HepG2 (cell line): ENCODE measurements around the gene ACSL4. TPM values are rescaled to one million over a fixed set of nuclear protein-coding genes. Genes with fewer than 3 reads are reported as not detected.

Source experiments
- ATAC-seq: fragments of 200-7000 bp; cut with Tn5 transposase; 3 replicates; pipeline ENCODE4 v1.9.1; 2020; ENCODE audit warnings: mild to moderate bottlenecking, moderate library complexity
- BruUV-seq: library from RNA; stranded (reverse); fragments of 400-500 nt; replicated peaks from 2 replicates; lab custom pipeline; 2021; lab: Mats Ljungman, UMichigan
- CTCF ChIA-PET: fragments of 300-600 bp; formaldehyde crosslinking; extraction: SDS; loops from one replicate; lab custom pipeline; 2021; ENCODE audit warnings: low total read pairs, inconsistent platforms, low intra/inter-chr PET ratio; lab: Yijun Ruan, JAX
- POLR2A ChIA-PET: fragments of 350-600 bp; sonication (Branson Sonifier 250); formaldehyde crosslinking; loops from one replicate; lab custom pipeline; 2020; ENCODE audit warnings: antibody characterized with exemption, inconsistent platforms; lab: Yijun Ruan, JAX
- DNase-seq: peaks from one replicate; pipeline ENCODE4 v3.0.0-alpha.2; 2015; ENCODE audit warnings: low spot score
- FAIRE-seq: peaks from 3 replicates; lab custom pipeline; 2011; peaks lifted over from hg19 to GRCh38; lab: Jason Lieb, UNC
- H2AFZ ChIP-seq: one replicate; pipeline ENCODE4 v1.6.1; 2011; ENCODE audit warnings: low read length, inconsistent platforms
- H3K27ac ChIP-seq: fragments of 300-600 bp; 3 replicates; pipeline ENCODE4 v1.8.0; 2011; ENCODE audit warnings: mixed run types, mild to moderate bottlenecking, mixed read lengths, low read length, inconsistent platforms; ENCODE audit not compliant: insufficient read depth; ENCODE audit errors: extremely low read length
- H3K27me3 ChIP-seq, 2 experiments: fragments of 200-600 bp in 1 of 2; 2 replicates in 1 of 2; 3 replicates in 1 of 2; pipeline versions ENCODE4 v1.6.0 to v1.8.0; 2011; ENCODE audit warnings: low read length in 2 of 2, mild to moderate bottlenecking in 2 of 2, moderate library complexity in 2 of 2, inconsistent platforms in 1 of 2; ENCODE audit not compliant: insufficient read depth in 2 of 2, control insufficient read depth in 1 of 2
- H3K36me3 ChIP-seq, 2 experiments: fragments of 200-600 bp in 1 of 2; replicated peaks in 1 of 2; 2 replicates in 1 of 2; 3 replicates in 1 of 2; pipeline versions ENCODE4 v1.5.1 to v1.8.0; 2011; ENCODE audit warnings: low read length in 2 of 2, inconsistent platforms in 1 of 2; ENCODE audit not compliant: insufficient read depth in 2 of 2, control insufficient read depth in 1 of 2
- H3K4me1 ChIP-seq: 2 replicates; pipeline ENCODE4 v1.5.1; 2012; ENCODE audit warnings: low read length, inconsistent platforms; ENCODE audit not compliant: insufficient read depth
- H3K4me2 ChIP-seq: 2 replicates; pipeline ENCODE4 v1.6.0; 2011; ENCODE audit warnings: low read depth, low read length, inconsistent platforms
- H3K4me3 ChIP-seq, 3 experiments: fragments of 200-600 bp in 1 of 3; sonication (generic), shearing (Covaris generic) in 1 of 3; replicated peaks in 1 of 3; 2 replicates each; pipeline ENCODE4 v1.5.1; 2011 to 2016; ENCODE audit warnings: low read length in 3 of 3, inconsistent platforms in 2 of 3, low read depth in 2 of 3, mild to moderate bottlenecking in 2 of 3, control low read depth in 1 of 3, mixed read lengths in 1 of 3; ENCODE audit not compliant: insufficient read depth in 1 of 3
- H3K79me2 ChIP-seq: one replicate; pipeline ENCODE4 v1.6.1; 2011; ENCODE audit warnings: low read length, inconsistent platforms; ENCODE audit not compliant: insufficient read depth
- H3K9ac ChIP-seq: 2 replicates; pipeline ENCODE4 v1.6.0; 2011; ENCODE audit warnings: mild to moderate bottlenecking, low read depth, low read length, inconsistent platforms; ENCODE audit not compliant: insufficient read depth
- H3K9me3 ChIP-seq: 2 replicates; pipeline ENCODE4 v1.5.1; 2012; ENCODE audit warnings: mild to moderate bottlenecking, low read length
- H4K20me1 ChIP-seq: 2 replicates; pipeline ENCODE4 v1.6.0; 2011; ENCODE audit warnings: inconsistent platforms, mild to moderate bottlenecking, low read length, moderate library complexity; ENCODE audit not compliant: insufficient read depth
- FOXM1 ChIP-seq: sonication (generic); formaldehyde crosslinking; IDR thresholded peaks from 2 replicates; pipeline ENCODE4 v1.5.0; 2020; ENCODE audit warnings: missing genetic modification reagents
- KMT2B ChIP-seq: IDR thresholded peaks from 2 replicates; pipeline ENCODE4 v1.6.1; 2016; ENCODE audit warnings: missing genetic modification reagents, missing compliant biosample characterization
- POLR2AphosphoS5 ChIP-seq: IDR thresholded peaks from 2 replicates; pipeline ENCODE4 v1.6.1; 2012; ENCODE audit warnings: low read depth, low read length
- RBM22 ChIP-seq: fragments of 200-400 bp; formaldehyde crosslinking; optimal IDR thresholded peaks from 2 replicates; pipeline ENCODE3; 2017; ENCODE audit warnings: mild to moderate bottlenecking, low read length, moderate library complexity
- TBX2 ChIP-seq: sonication (generic); formaldehyde crosslinking; IDR thresholded peaks from 2 replicates; pipeline ENCODE4 v1.5.0; 2020; ENCODE audit warnings: missing genetic modification reagents, mild to moderate bottlenecking, borderline replicate concordance
- ZNF382 ChIP-seq: sonication (generic); formaldehyde crosslinking; IDR thresholded peaks from 2 replicates; pipeline ENCODE4 v1.5.0; 2020; ENCODE audit warnings: missing genetic modification reagents, mild to moderate bottlenecking, borderline replicate concordance
- ZNF629 ChIP-seq: sonication (generic); formaldehyde crosslinking; conservative IDR thresholded peaks from 2 replicates; pipeline ENCODE4 v1.5.0; 2020; ENCODE audit warnings: missing genetic modification reagents
- ZNF660 ChIP-seq: sonication (generic); formaldehyde crosslinking; IDR thresholded peaks from 2 replicates; pipeline ENCODE4 v1.5.1; 2020; ENCODE audit warnings: mild to moderate bottlenecking, low read depth, missing genetic modification reagents, borderline replicate concordance
- ZZZ3 ChIP-seq: sonication (generic); formaldehyde crosslinking; IDR thresholded peaks from 2 replicates; pipeline ENCODE4 v1.4.0; 2020; ENCODE audit warnings: missing genetic modification reagents, mild to moderate bottlenecking, borderline replicate concordance
- WGBS: methylation state at CpG from one replicate; pipeline ENCODE4 v1.1.6; 2017; ENCODE audit warnings: low lambda C conversion rate; 5-methylcytosine and 5-hydroxymethylcytosine counted together
- in situ Hi-C: cut with HindIII; loops from 2 replicates; pipeline ENCODE4 v1.10.0; 2017; ENCODE audit warnings: low pct_unique_long_range_greater_than_20kb; ENCODE audit not compliant: extremely low pct_ligation_motif_present
- intact Hi-C: fragments of 100-400 bp; cut with micrococcal nuclease; formaldehyde crosslinking; loops from one replicate; pipeline ENCODE4 v1.10.0; 2022; ENCODE audit not compliant: unreplicated experiment
- polyA plus RNA-seq, 8 experiments: library from polyadenylated mRNA; depleted of rRNA in 3 of 8; stranded (reverse) in 7 of 8; unstranded in 1 of 8; fragments of >200 nt; fragmentation: Illumina TruSeq in 4 of 8; extraction: Trizol in 4 of 8; gene quantifications; 2 replicates each; pipeline versions ENCODE4 v1.2.1 to v1.2.3, GENCODE V29; 2011 to 2016; ENCODE audit warnings: low read depth in 4 of 8, missing spikeins in 1 of 8, mixed read lengths in 1 of 8; ENCODE audit not compliant: insufficient read depth in 1 of 8
- total RNA-seq, 5 experiments: library from RNA; depleted of rRNA; stranded (reverse); fragments of >200 nt; fragmentation: Illumina TruSeq; extraction: Trizol; gene quantifications; 2 replicates each; pipeline ENCODE4 v1.2.3, GENCODE V29; 2016; ENCODE audit warnings: low read depth in 1 of 5
- TF ChIP-seq, protein P1 (sequence below): sonication (generic); formaldehyde crosslinking; IDR thresholded peaks from 2 replicates; pipeline ENCODE4 v1.8.0; 2022; ENCODE audit warnings: mild to moderate bottlenecking, missing genetic modification reagents, moderate library complexity

Gene ACSL4
- total and polyA plus RNA-seq, 2 of the 13 experiments (the other 11 are each of a cell fraction or from before 2014, with no cell fraction given) = 207 to 316 TPM

GRCh38 chrX:109691752-109692151 is 41.3 kb downstream of the ACSL4 start:
- CTCF ChIA-PET = no interaction called here
- intact Hi-C loops = no loop called here
- H3K4me3 ChIP-seq = no peak overlapping the region
- H3K9me3 ChIP-seq = no peaks in the 10 kb centered on the region
- WGBS = 68% methylated on average over 2 of the region's 2 CpGs
- no peak overlapping the region for H3K9ac ChIP-seq
- H3K4me2 ChIP-seq = 0 out of 2 replicates have a peak overlapping the region, but pooled peaks have one; percentile 12
- DNase-seq (no peak), ATAC-seq (no peak)
- peaks cover 94% of the 10 kb centered on the region for H4K20me1 ChIP-seq
- no peaks in the 10 kb centered on the region for H3K27me3 ChIP-seq
- peaks cover 97% of the 10 kb centered on the region for H3K79me2 ChIP-seq
- H2AFZ ChIP-seq = no peak overlapping the region
- BruUV-seq = no TSS peak
- TF ChIP-seq POLR2AphosphoS5 (0 out of 2 replicates have a peak, but pooled peaks have one; percentile 8), ZNF382 (no peak), ZNF660 (CRISPR knock-in tag) (no peak), RBM22 (peak; percentile 83)
- TF ChIP-seq, all 625 proteins: peak for 2
- Histone ChIP-seq H3K27ac (no peak overlapping the region), H3K4me1 (peaks cover 94% of the 10 kb centered on the region), H3K36me3 (peaks cover 4 to 49% of the 10 kb centered on the region in 2 experiments)
- FAIRE-seq = no peak
- in situ Hi-C loops = no loop called here
- POLR2A ChIA-PET = no interaction called here

DNA sequence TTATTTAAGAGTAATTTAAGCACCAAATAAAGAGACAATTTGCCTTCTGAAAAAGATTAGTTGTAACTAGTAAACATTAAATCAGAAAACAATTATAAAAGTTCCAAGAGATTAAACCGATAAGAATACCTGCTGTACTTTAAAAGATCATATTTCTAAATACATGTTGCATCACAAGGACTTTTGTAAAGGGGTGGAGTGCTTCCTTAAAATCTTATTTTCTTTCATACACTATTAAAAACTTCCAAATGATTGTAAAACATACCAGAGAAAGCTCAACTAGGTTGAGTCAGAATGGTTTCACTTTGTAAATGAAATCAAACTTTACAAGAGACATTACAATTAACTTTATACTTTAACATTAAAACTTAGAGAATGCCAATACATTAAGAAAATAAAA is 41.8 kb downstream of the ACSL4 start:
- ATAC-seq = no peak
- WGBS = 55% methylated on average over 1 of the region's 1 CpG
- Histone ChIP-seq H3K9ac (no peak overlapping the region), H3K27ac (no peak overlapping the region), H3K4me1 (peaks cover 94% of the 10 kb centered on the region), H4K20me1 (peaks cover 94% of the 10 kb centered on the region), H3K4me3 (no peak overlapping the region), H3K36me3 (peaks cover 3 to 45% of the 10 kb centered on the region in 2 experiments), H3K27me3 (no peaks in the 10 kb centered on the region), H3K79me2 (peaks cover 97% of the 10 kb centered on the region), H2AFZ (no peak overlapping the region), H3K4me2 (no peak overlapping the region), H3K9me3 (no peaks in the 10 kb centered on the region)
- ChIA-PET CTCF (no interaction called here), POLR2A (no interaction called here)
- BruUV-seq = no TSS peak
- no peak for DNase-seq
- FAIRE-seq = no peak
- in situ Hi-C loops (no loop called here), intact Hi-C loops (no loop called here)
- TF ChIP-seq KMT2B (CRISPR knock-in tag) (no peak), ZNF629 (no peak), FOXM1 (CRISPR knock-in tag) (no peak), ZZZ3 (CRISPR knock-in tag) (no peak), TBX2 (CRISPR knock-in tag) (no peak)
- TF ChIP-seq, protein P1, sequence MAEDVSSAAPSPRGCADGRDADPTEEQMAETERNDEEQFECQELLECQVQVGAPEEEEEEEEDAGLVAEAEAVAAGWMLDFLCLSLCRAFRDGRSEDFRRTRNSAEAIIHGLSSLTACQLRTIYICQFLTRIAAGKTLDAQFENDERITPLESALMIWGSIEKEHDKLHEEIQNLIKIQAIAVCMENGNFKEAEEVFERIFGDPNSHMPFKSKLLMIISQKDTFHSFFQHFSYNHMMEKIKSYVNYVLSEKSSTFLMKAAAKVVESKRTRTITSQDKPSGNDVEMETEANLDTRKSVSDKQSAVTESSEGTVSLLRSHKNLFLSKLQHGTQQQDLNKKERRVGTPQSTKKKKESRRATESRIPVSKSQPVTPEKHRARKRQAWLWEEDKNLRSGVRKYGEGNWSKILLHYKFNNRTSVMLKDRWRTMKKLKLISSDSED = no peak
